Coronary artery (tissue), 2 donors: ENCODE measurements around the gene GGT7.
A peak's percentile ranks its signal among the peaks of the same experiment; 100 is the strongest.

ENCODE experiments used
- DNase-seq: peaks from one replicate; pipeline ENCODE4 v3.0.0-alpha.2; 2017; ENCODE audit warnings: low spot score
- H3K27ac ChIP-seq, 2 donors: fragments of 200-600 bp; sonication (generic); one replicate each; pipeline ENCODE4 v1.5.1; 2016 to 2019
- H3K4me3 ChIP-seq: fragments of 200-600 bp; sonication (generic); 2 replicates; pipeline ENCODE4 v1.5.1; 2016; ENCODE audit warnings: mild to moderate bottlenecking, moderate library complexity
- TF ChIP-seq, protein P1 (sequence below): fragments of 200-600 bp; sonication (generic); IDR thresholded peaks from one replicate; pipeline ENCODE4 v1.5.1; 2019; ENCODE audit warnings: antibody characterized with exemption

GGT7 gene

GRCh38 chr20:34824806-34825529 lies 47.7 kb downstream of the GGT7 start:
- Histone ChIP-seq H3K27ac (peak overlapping the region; percentile 89 to 98), H3K4me3 (peak overlapping the region; percentile 83)
- peak; percentile 79 for DNase-seq
- TF ChIP-seq, protein P1, sequence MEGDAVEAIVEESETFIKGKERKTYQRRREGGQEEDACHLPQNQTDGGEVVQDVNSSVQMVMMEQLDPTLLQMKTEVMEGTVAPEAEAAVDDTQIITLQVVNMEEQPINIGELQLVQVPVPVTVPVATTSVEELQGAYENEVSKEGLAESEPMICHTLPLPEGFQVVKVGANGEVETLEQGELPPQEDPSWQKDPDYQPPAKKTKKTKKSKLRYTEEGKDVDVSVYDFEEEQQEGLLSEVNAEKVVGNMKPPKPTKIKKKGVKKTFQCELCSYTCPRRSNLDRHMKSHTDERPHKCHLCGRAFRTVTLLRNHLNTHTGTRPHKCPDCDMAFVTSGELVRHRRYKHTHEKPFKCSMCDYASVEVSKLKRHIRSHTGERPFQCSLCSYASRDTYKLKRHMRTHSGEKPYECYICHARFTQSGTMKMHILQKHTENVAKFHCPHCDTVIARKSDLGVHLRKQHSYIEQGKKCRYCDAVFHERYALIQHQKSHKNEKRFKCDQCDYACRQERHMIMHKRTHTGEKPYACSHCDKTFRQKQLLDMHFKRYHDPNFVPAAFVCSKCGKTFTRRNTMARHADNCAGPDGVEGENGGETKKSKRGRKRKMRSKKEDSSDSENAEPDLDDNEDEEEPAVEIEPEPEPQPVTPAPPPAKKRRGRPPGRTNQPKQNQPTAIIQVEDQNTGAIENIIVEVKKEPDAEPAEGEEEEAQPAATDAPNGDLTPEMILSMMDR: no peak

- peak; percentile 75 for DNase-seq
- Histone ChIP-seq H3K4me3 (peak overlapping the region; percentile 83), H3K27ac (peak overlapping the region; percentile 89 to 98)
- TF ChIP-seq, protein P1: no peak
Observed at GRCh38 chr20:34824452-34824805, 48.2 kb downstream of the GGT7 start.

DNA sequence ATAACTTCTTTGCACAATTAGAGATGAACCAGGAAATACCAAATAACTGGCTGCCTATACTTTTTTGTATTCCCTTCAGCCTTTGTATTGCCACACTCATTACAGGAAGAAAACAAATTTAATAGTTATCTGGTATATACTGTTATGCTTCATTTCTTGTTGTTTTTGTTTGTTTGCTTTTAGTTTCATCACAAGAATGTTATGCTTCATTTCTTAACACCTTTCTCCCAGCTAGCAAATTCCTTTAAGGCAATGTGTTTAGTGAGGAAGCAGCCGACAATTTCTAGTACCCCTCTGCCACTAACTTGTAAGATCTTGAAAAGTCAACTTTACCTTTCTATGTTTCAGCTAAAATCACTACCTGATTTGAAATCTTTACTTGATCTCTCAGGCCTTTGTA lies 48.6 kb downstream of the GGT7 start:
- Histone ChIP-seq H3K27ac (peak overlapping the region; percentile 89 to 98), H3K4me3 (peak overlapping the region; percentile 83)
- DNase-seq: no peak
- TF ChIP-seq, protein P1: no peak

DNA sequence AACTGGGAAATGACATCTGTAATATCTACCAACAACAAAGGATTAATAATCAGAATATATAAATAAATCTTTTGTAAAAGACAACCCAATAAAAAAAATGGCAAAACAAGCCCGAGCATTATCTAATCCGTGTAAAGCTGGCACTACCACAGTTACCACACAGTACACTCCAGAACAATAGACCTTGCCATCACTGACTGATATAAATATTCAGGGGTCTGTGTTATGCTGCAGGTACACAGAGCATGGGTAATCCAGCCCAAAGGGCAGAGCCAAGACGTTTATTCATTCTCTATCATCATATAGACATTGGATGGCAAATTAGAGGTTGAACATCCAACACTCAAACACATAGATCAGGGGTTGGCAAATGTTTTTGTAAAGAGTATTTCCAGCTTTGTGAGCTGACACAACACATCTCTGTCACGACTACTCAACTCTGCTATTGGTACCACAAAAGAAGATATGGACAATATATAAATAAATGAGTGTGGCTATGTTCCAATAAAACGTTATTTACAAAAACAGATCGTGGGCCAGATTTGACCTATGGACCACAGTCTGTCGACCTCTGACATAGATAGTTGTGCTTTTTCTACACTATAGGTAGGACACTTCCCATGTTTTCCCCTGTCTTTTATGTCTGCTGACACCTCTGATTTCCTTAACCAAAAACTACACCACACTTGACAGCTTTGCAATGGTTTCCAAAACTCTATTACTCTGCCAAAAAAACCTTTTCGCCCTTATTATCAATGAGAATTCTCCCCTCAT lies 51.7 kb downstream of the GGT7 start:
- TF ChIP-seq, protein P1: no peak
- DNase-seq: no peak
- Histone ChIP-seq H3K4me3 (no peak overlapping the region), H3K27ac (no peak overlapping the region)

- Histone ChIP-seq H3K4me3 (no peak overlapping the region), H3K27ac (no peak overlapping the region)
- DNase-seq: no peak
- TF ChIP-seq, protein P1: no peak
Observed at GRCh38 chr20:34817801-34818200, 54.9 kb downstream of the GGT7 start.

DNA sequence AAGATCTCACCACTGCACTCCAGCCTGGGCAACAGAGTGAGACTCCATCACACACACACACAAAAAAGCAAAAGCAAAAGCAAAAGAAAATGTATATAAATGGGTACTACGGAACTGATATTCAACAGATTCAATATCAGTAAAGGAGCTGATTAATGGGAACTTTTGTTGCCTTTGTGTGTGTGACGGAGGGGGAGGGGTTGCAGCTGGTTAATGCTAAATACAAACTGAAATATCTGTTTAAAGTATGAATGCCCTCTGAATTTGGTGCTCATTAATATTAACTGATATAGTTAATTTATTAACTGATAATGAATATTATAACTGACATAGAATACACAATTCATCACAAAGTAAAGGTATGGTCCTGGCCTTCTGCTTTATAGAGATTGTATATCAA lies 55.6 kb downstream of the GGT7 start:
- Histone ChIP-seq H3K27ac (no peak overlapping the region), H3K4me3 (no peak overlapping the region)
- no peak for DNase-seq
- TF ChIP-seq, protein P1: no peak

DNA sequence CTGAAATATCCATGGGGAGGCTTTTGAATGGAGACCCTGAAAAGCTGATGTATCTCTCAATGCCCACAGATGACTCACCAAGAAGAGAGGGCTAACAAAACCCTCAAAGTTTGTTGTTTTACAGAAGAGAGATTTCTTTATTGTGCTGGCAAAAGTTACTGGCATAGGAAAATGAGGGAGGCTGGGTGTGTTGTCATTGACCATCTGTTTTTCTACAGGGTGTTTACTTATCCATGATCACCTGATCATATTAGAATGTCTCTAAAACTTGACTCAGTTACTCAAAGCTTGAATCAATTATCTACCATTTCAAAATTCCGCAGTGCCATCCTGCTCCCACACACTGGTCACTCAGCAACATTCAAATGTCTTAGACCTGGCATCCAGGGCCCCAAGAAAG lies 57.0 kb downstream of the GGT7 start:
- TF ChIP-seq, protein P1: no peak
- no peak for DNase-seq
- Histone ChIP-seq H3K4me3 (no peak overlapping the region), H3K27ac (no peak overlapping the region)
